HepG2 (cell line): ENCODE measurements around the gene RAB15. TPM values are rescaled to one million over a fixed set of nuclear protein-coding genes. Genes with fewer than 3 reads are reported as not detected.

Experiments used
- ARID2 ChIP-seq: sonication (generic); formaldehyde crosslinking; IDR thresholded peaks from 2 replicates; pipeline ENCODE4 v1.8.1; 2022; ENCODE audit warnings: mild to moderate bottlenecking, missing genetic modification reagents, borderline replicate concordance
- ATF6 ChIP-seq: sonication (generic); formaldehyde crosslinking; conservative IDR thresholded peaks from 2 replicates; pipeline ENCODE4 v1.4.0; 2020; ENCODE audit warnings: missing genetic modification reagents
- FOXA1 ChIP-seq, 2 experiments: fragments of 450-650 bp in 1 of 2; sonication (generic) in 1 of 2; formaldehyde crosslinking in 1 of 2; IDR thresholded peaks; 2 replicates each; pipeline versions ENCODE4 v1.4.0 to v1.6.1; 2016 to 2020; ENCODE audit warnings: missing genetic modification reagents in 1 of 2
- HIVEP1 ChIP-seq: sonication (generic); formaldehyde crosslinking; IDR thresholded peaks from 2 replicates; pipeline ENCODE4 v1.4.0; 2020; ENCODE audit warnings: mild to moderate bottlenecking, missing genetic modification reagents
- HNF1B ChIP-seq: sonication (generic); formaldehyde crosslinking; IDR thresholded peaks from 2 replicates; pipeline ENCODE4 v1.5.1; 2020; ENCODE audit warnings: mild to moderate bottlenecking, moderate library complexity, missing genetic modification reagents
- MATR3 ChIP-seq: sonication (generic); formaldehyde crosslinking; IDR thresholded peaks from 2 replicates; pipeline ENCODE4 v1.4.0; 2020; ENCODE audit warnings: missing genetic modification reagents
- MTA1 ChIP-seq: sonication (generic); formaldehyde crosslinking; IDR thresholded peaks from 2 replicates; pipeline ENCODE4 v1.4.0; 2020; ENCODE audit warnings: missing genetic modification reagents, mild to moderate bottlenecking, borderline replicate concordance
- MYC ChIP-seq: sonication (generic); formaldehyde crosslinking; IDR thresholded peaks from 2 replicates; pipeline ENCODE4 v1.9.0; 2021; ENCODE audit warnings: missing genetic modification reagents, borderline replicate concordance
- NR2F6 ChIP-seq, 2 experiments: IDR thresholded peaks; 2 replicates each; pipeline ENCODE4 v1.6.1; 2016; ENCODE audit warnings: antibody characterized with exemption in 1 of 2, mild to moderate bottlenecking in 1 of 2
- PAWR ChIP-seq: sonication (generic); formaldehyde crosslinking; IDR thresholded peaks from 2 replicates; pipeline ENCODE4 v1.4.0; 2020; ENCODE audit warnings: missing genetic modification reagents, mild to moderate bottlenecking, borderline replicate concordance
- PHF5A ChIP-seq: IDR thresholded peaks from one replicate; pipeline ENCODE4 v1.6.1; 2018; ENCODE audit warnings: low read depth, missing genetic modification reagents; ENCODE audit not compliant: unreplicated experiment
- PHF8 ChIP-seq: sonication (generic); formaldehyde crosslinking; IDR thresholded peaks from 2 replicates; pipeline ENCODE4 v1.5.0; 2020; ENCODE audit warnings: missing genetic modification reagents
- SMARCC2 ChIP-seq: fragments of 450-650 bp; IDR thresholded peaks from 2 replicates; pipeline ENCODE4 v1.6.1; 2017; ENCODE audit warnings: antibody characterized with exemption, mild to moderate bottlenecking
- XBP1 ChIP-seq: sonication (generic); formaldehyde crosslinking; IDR thresholded peaks from 2 replicates; pipeline ENCODE4 v1.5.0; 2020; ENCODE audit warnings: missing genetic modification reagents
- ZKSCAN5 ChIP-seq: sonication (generic); formaldehyde crosslinking; IDR thresholded peaks from 2 replicates; pipeline ENCODE4 v1.5.1; 2020; ENCODE audit warnings: mild to moderate bottlenecking, missing genetic modification reagents
- ZNF136 ChIP-seq: sonication (generic); formaldehyde crosslinking; IDR thresholded peaks from 2 replicates; pipeline ENCODE4 v1.8.1; 2022; ENCODE audit warnings: low read depth, mild to moderate bottlenecking, moderate library complexity, missing genetic modification reagents
- ZNF230 ChIP-seq: sonication (generic); formaldehyde crosslinking; IDR thresholded peaks from 2 replicates; pipeline ENCODE4 v1.4.0; 2020; ENCODE audit warnings: mild to moderate bottlenecking, missing genetic modification reagents
- ZNF264 ChIP-seq: sonication (generic); formaldehyde crosslinking; IDR thresholded peaks from 2 replicates; pipeline ENCODE4 v1.4.0; 2020; ENCODE audit warnings: missing genetic modification reagents
- ZNF446 ChIP-seq: sonication (generic); formaldehyde crosslinking; IDR thresholded peaks from 2 replicates; pipeline ENCODE4 v1.5.0; 2020; ENCODE audit warnings: mild to moderate bottlenecking, missing genetic modification reagents
- ZNF460 ChIP-seq: sonication (generic); formaldehyde crosslinking; IDR thresholded peaks from 2 replicates; pipeline ENCODE4 v1.5.1; 2020; ENCODE audit warnings: missing genetic modification reagents, mild to moderate bottlenecking, borderline replicate concordance
- ZNF607 ChIP-seq: sonication (generic); formaldehyde crosslinking; IDR thresholded peaks from 2 replicates; pipeline ENCODE4 v1.5.1; 2020; ENCODE audit warnings: missing genetic modification reagents, mild to moderate bottlenecking, borderline replicate concordance
- ZNF687 ChIP-seq: sonication (generic); formaldehyde crosslinking; IDR thresholded peaks from 2 replicates; pipeline ENCODE4 v1.5.1; 2020; ENCODE audit warnings: mild to moderate bottlenecking, missing genetic modification reagents, moderate library complexity
- polyA plus RNA-seq, 8 experiments: library from polyadenylated mRNA; depleted of rRNA in 3 of 8; stranded (reverse) in 7 of 8; unstranded in 1 of 8; fragments of >200 nt; fragmentation: Illumina TruSeq in 4 of 8; extraction: Trizol in 4 of 8; gene quantifications; 2 replicates each; pipeline versions ENCODE4 v1.2.1 to v1.2.3, GENCODE V29; 2011 to 2016; ENCODE audit warnings: low read depth in 4 of 8, missing spikeins in 1 of 8, mixed read lengths in 1 of 8; ENCODE audit not compliant: insufficient read depth in 1 of 8
- total RNA-seq, 5 experiments: library from RNA; depleted of rRNA; stranded (reverse); fragments of >200 nt; fragmentation: Illumina TruSeq; extraction: Trizol; gene quantifications; 2 replicates each; pipeline ENCODE4 v1.2.3, GENCODE V29; 2016; ENCODE audit warnings: low read depth in 1 of 5

RAB15 gene
- total and polyA plus RNA-seq, 2 of the 13 experiments (the other 11 are each of a cell fraction or from before 2014, with no cell fraction given): 7.4 to 18.5 TPM

GRCh38 chr14:64914237-64915028 lies 57.7 kb downstream of the RAB15 start, which contains the start of gene CHURC1 (continued):
- TF ChIP-seq ZNF446 (CRISPR knock-in tag) (peak; percentile 56; the same call in 1 of the 2 replicates), MTA1 (CRISPR knock-in tag) (0 out of 2 replicates have a peak, but pooled peaks have one; percentile 65), PHF5A (CRISPR knock-in tag) (no peak), ATF6 (CRISPR knock-in tag) (no peak), HIVEP1 (CRISPR knock-in tag) (peak; percentile 51; the same call in 1 of the 2 replicates), NR2F6 (IDR thresholded peaks at IDR 0.05) (no peak), NR2F6 (CRISPR knock-in tag; IDR thresholded peaks at IDR 0.05) (0 out of 2 replicates have a peak, but pooled peaks have one; percentile 20), ZNF607 (CRISPR knock-in tag) (no peak; the same call in 1 of the 2 replicates), ZNF264 (CRISPR knock-in tag) (no peak), ZNF687 (CRISPR knock-in tag) (peak; percentile 84), ZKSCAN5 (CRISPR knock-in tag) (no peak), MYC (CRISPR knock-in tag) (peak; percentile 75; the same call in 1 of the 2 replicates), XBP1 (CRISPR knock-in tag) (no peak), PAWR (no peak), ZNF136 (CRISPR knock-in tag) (0 out of 2 replicates have a peak, but pooled peaks have one; percentile 44), ARID2 (CRISPR knock-in tag) (no peak), FOXA1 (IDR thresholded peaks at IDR 0.05) (no peak), FOXA1 (CRISPR knock-in tag; IDR thresholded peaks at IDR 0.05) (peak; percentile 68), ZNF230 (CRISPR knock-in tag) (peak; percentile 46; the same call in 1 of the 2 replicates), PHF8 (CRISPR knock-in tag) (peak; percentile 95), MATR3 (CRISPR knock-in tag) (no peak), ZNF460 (no peak), HNF1B (peak; percentile 47; the same call in 1 of the 2 replicates), SMARCC2 (no peak)
